KOPT-K1 (cell line): Measurements from ENCODE around the gene C1R.

Source experiments
- H3K27ac ChIP-seq: fragments of 200-600 bp; sonication (generic); 2 replicates; pipeline ENCODE4 v1.5.1; 2016; ENCODE audit warnings: antibody characterized with exemption, mild to moderate bottlenecking, low read depth, low read length; ENCODE audit not compliant: poor library complexity, severe bottlenecking
- H3K36me3 ChIP-seq: fragments of 200-600 bp; sonication (generic); 2 replicates; pipeline ENCODE4 v1.5.1; 2017; ENCODE audit warnings: antibody characterized with exemption, mild to moderate bottlenecking, low read length, moderate library complexity; ENCODE audit not compliant: insufficient read depth
- H3K9me3 ChIP-seq: fragments of 200-600 bp; sonication (generic); 2 replicates; pipeline ENCODE4 v1.5.1; 2017; ENCODE audit warnings: antibody characterized with exemption, low read length, mild to moderate bottlenecking; ENCODE audit not compliant: insufficient read depth, poor library complexity, severe bottlenecking

C1R gene

DNA sequence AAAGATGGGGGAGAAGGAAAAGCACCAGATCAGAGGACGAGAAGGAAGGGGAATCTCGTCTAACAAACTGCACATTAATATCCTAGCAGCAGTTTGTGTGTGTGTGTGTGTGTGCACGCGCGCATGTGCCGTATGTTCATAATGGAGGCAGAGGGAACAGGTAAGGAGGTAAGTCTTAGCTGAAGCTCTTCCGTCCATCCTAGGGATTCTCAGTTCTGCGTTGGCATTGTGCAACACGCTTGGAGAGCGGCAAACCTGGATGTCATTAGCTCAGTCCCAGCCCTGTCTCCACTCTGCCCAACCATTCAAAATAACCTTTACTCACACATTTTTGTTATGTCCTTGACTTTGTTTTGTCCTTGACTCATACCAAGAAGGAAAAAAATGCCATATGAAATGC is 1.6 kb upstream of the C1R start:
- no peaks in the 10 kb centered on the region for H3K9me3 ChIP-seq

GRCh38 chr12:7093486-7093885 is 1.2 kb upstream of the C1R start:
- Histone ChIP-seq H3K9me3 (no peaks in the 10 kb centered on the region), H3K36me3 (no peaks in the 10 kb centered on the region), H3K27ac (no peak overlapping the region)

More for the DNA sequence above, 1.6 kb upstream of the C1R start:
- no peak overlapping the region for H3K27ac ChIP-seq
- no peaks in the 10 kb centered on the region for H3K36me3 ChIP-seq

DNA sequence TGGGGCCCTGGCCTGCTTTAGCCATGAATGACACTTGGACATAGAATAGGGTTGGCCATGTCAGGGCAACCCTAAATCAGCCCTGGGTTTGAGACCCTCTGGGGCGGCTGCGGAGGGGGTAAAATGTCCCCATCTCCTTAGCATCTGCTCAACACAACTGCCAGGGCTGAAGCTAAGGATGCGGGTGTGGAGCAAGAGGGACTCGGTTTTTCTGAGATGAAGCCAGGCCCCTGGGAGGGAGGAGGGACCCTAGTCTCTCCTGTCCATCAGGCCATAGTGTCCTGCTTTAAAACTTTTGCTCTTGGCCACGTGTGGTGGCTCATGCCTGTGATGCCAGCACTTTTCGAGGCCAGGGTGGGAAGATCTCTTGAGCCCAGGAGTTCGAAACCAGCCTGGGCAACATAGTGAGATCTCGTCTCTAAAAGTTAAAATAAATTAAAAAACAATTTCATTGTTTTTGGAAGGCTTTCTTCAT is 778 bp upstream of the C1R start:
- no peaks in the 10 kb centered on the region for H3K36me3 ChIP-seq
- no peak overlapping the region for H3K27ac ChIP-seq
- no peaks in the 10 kb centered on the region for H3K9me3 ChIP-seq

DNA sequence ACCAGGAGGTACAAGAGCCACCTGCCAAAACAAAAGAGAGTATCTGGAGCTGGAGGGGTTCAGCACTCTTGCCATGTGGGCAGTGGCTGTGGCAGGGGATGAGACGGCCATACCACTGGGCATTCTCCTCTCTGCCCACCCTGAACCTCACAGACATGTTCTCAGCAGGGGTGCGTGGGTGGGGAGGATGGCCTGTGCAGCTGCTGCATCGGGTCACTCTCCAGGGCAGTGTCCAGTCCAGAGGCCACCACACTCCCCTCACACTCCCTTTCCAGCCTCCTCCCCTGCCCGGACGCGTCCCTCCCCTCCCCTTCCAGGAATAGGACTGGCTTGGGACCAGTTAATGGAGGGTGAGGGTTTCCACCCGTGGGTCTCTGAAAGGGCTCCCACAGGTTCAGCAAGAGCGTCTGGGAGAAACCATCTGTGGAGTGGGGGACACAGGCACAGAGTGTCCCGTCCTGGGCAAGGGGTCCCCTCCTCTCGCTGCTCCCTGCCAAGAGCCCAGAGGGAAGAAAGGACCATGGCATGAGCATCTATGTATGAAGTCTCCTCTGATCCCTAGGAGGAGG is 501 bp downstream of the C1R start:
- Histone ChIP-seq H3K9me3 (no peaks in the 10 kb centered on the region), H3K27ac (peak overlapping the region; percentile 41), H3K36me3 (no peaks in the 10 kb centered on the region)

- H3K27ac ChIP-seq, result no peak overlapping the region
- no peaks in the 10 kb centered on the region for H3K9me3 ChIP-seq
- H3K36me3 ChIP-seq, result no peaks in the 10 kb centered on the region
Measured at GRCh38 chr12:7091171-7091570, 1.1 kb downstream of the C1R start.

GRCh38 chr12:7090222-7090998 is 1.8 kb downstream of the C1R start:
- H3K36me3 ChIP-seq, result no peaks in the 10 kb centered on the region
- no peaks in the 10 kb centered on the region for H3K9me3 ChIP-seq
- no peak overlapping the region for H3K27ac ChIP-seq

- no peak overlapping the region for H3K27ac ChIP-seq
- H3K36me3 ChIP-seq, result no peaks in the 10 kb centered on the region; the same call in 1 of the 2 replicates
- no peaks in the 10 kb centered on the region for H3K9me3 ChIP-seq
Measured at GRCh38 chr12:7089196-7089871, 2.9 kb downstream of the C1R start.

DNA sequence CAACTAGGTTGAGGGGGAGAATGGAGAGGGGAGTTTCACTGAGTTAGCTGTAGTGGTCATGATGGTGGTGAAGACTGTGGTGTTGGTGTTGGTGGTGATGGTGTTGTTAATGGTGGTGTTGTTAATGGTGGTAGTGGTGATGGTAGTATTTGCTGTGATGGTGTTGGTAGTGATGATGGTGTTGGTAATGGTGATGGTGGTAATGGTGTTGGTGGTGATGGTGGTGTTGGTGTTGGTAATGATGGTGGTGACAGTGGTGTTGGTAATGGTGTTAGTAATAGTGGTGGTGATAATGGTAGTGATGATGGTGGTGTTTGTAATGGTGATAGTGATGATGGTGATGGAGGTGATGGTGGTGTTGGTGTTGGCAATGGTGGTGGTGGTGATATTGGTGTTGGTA is 9.1 kb downstream of the C1R start:
- Histone ChIP-seq H3K9me3 (no peaks in the 10 kb centered on the region), H3K27ac (no peak overlapping the region), H3K36me3 (no peaks in the 10 kb centered on the region; the same call in 1 of the 2 replicates)

DNA sequence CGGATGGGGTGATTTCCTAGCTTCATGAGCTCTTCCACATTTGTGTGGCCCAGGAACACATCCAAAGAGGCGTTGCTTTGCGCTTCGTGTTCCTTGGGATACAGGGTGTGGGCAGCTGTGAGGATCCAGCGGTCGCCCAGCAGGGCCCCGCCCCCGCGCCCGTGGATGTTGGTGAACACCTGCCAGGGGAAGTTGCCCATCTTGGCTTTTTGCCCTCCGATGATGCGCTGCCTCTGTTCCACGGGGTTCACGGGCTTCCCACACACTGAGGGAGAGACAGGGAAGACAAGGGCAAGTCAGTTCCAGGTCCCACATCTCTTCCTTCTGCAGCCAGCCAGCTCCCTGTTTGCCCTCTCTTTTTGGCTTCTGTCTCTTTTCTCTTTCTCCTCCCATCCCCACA is 11.2 kb downstream of the C1R start:
- H3K36me3 ChIP-seq, result no peaks in the 10 kb centered on the region; the same call in 1 of the 2 replicates
- no peak overlapping the region for H3K27ac ChIP-seq
- H3K9me3 ChIP-seq, result no peaks in the 10 kb centered on the region

DNA sequence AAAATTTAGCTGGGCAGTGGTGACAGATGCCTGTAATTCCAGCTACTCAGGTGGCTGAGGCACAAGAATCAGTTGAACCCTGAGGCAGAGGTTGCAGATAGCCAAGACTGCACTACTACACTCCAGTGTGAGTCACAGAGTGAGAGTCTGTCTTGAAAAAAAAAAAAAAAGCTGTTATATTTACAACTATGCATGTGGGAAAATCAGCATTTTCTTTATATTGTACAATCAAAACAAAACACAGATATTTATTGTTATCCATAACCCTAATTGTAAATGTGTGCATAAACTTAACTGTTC is 12.5 kb downstream of the C1R start:
- Histone ChIP-seq H3K9me3 (no peaks in the 10 kb centered on the region), H3K27ac (no peak overlapping the region), H3K36me3 (no peaks in the 10 kb centered on the region; the same call in 1 of the 2 replicates)

DNA sequence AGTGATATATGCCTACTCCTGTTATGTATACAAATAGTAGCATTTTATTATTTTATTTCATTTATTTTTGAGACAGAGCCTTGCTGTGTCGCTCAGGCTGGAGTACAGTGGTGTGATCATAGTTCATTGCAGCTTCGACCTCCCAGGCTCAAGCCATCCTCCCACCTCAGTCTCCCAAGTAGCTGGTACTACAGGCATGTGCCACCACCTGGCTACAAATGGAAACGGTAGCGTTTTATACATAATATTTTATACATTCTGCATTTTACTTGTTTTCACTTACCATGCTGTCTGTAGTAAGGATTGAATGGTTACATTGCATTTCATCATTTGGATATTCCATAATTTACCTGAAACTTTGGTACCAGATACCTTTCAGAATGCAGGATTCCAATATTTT is 14.1 kb downstream of the C1R start:
- Histone ChIP-seq H3K36me3 (no peaks in the 10 kb centered on the region), H3K9me3 (no peaks in the 10 kb centered on the region), H3K27ac (no peak overlapping the region)

DNA sequence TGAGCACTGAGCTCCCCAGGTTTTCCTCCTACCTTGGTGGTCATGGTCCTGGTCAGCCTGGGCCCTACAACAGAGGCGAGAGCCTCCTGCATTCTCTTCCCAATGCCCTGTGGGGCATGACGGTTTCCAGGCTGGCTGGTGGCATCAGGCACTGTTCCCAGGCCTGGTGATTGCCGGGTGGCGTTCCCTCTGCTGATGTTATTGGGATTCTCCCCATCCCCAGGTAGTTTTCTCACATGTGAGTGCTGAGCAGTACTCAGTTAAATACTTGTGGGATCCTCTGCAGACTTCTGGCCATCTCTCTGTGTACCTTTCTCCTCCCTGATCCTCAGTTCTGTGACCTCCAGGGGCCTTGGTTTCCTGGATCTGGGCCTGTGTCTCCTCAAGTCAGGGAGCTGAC is 15.8 kb downstream of the C1R start:
- Histone ChIP-seq H3K9me3 (no peaks in the 10 kb centered on the region), H3K27ac (no peak overlapping the region), H3K36me3 (no peaks in the 10 kb centered on the region)

- no peak overlapping the region for H3K27ac ChIP-seq
Measured at GRCh38 chr12:7075939-7076338, 16.3 kb downstream of the C1R start.

DNA sequence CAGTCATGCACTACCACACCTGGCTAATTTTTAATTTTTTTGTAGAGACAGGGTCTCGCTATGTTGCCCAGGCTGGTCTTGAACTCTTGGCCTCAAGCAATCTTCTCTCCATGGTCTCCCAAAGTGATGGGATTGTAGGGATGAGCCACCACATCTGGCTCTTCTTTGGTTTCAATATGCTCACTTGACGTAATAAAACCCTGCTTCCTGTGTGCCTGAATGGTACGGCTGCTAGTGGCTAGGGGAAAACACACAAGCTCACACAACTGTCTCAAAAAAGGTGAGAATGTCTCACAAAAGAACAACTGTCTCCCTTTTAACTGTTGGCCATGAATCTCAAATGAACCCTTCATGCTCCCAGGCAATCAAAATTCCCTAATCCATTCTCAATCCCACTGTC is 16.7 kb downstream of the C1R start:
- H3K9me3 ChIP-seq, result no peaks in the 10 kb centered on the region
- no peaks in the 10 kb centered on the region for H3K36me3 ChIP-seq
- H3K27ac ChIP-seq, result no peak overlapping the region

More at GRCh38 chr12:7075939-7076338, 16.3 kb downstream of the C1R start:
- Histone ChIP-seq H3K36me3 (no peaks in the 10 kb centered on the region), H3K9me3 (no peaks in the 10 kb centered on the region)

DNA sequence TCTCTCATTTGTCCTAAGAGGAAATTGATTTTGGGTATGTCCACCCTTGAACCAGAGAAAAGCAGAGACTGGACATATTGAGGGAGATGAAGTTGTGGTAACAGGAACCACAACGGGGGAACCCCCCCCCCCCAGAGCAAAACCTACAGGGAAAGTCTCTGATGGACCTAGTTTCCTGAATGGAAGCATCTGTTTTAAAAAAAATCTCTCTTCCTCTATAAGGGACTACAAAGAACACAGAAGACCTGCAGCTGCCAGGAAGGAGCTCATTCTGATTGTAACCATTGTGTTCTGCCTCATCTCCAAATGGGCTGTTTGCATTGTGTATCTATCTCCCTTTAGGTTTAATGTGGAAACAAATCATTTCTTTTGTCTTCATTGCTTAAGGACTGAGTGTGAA is 18.3 kb downstream of the C1R start:
- no peaks in the 10 kb centered on the region for H3K36me3 ChIP-seq
- no peak overlapping the region for H3K27ac ChIP-seq
- H3K9me3 ChIP-seq, result no peaks in the 10 kb centered on the region
